OCI-M2 (cell line): ENCODE data around the gene AMZ1.
"Not testable (repeated sequence)": the region's sequence is repeated elsewhere in the genome, so short reads cannot be mapped to it uniquely, and the experiment has no call there.

ENCODE experiments used
- DNase-seq: peaks from one replicate; lab custom pipeline; 2025; ENCODE audit not compliant: unreplicated experiment; lab: John Stamatoyannopoulos, UW

Gene AMZ1

GRCh38 chr7:2738766-2739549, 51.0 kb downstream of the AMZ1 start:
- no peak for DNase-seq

- not testable (repeated sequence) for DNase-seq
These were observed 55.7 kb downstream of the AMZ1 start for GRCh38 chr7:2743523-2744185.

GRCh38 chr7:2748684-2749083, 60.7 kb downstream of the AMZ1 start:
- not testable (repeated sequence) for DNase-seq

- DNase-seq: no peak
These were observed 62.0 kb downstream of the AMZ1 start for GRCh38 chr7:2750004-2750407.

GRCh38 chr7:2751086-2751485, 63.1 kb downstream of the AMZ1 start:
- no peak for DNase-seq

- DNase-seq: no peak
These were observed 65.1 kb downstream of the AMZ1 start for GRCh38 chr7:2753148-2753547.

- DNase-seq: no peak
These were observed 66.1 kb downstream of the AMZ1 start for GRCh38 chr7:2754086-2754485.

- DNase-seq: no peak
These were observed 66.9 kb downstream of the AMZ1 start for GRCh38 chr7:2754912-2755311.

GRCh38 chr7:2755531-2755930, 67.5 kb downstream of the AMZ1 start:
- DNase-seq: no peak

GRCh38 chr7:2757361-2757903, 69.4 kb downstream of the AMZ1 start:
- DNase-seq: no peak

- peak; percentile 88 for DNase-seq
These were observed 70.1 kb downstream of the AMZ1 start for GRCh38 chr7:2757904-2758672.

GRCh38 chr7:2758673-2759616, 70.9 kb downstream of the AMZ1 start:
- no peak for DNase-seq

- no peak for DNase-seq
These were observed 71.7 kb downstream of the AMZ1 start for GRCh38 chr7:2759736-2760097.

GRCh38 chr7:2760098-2760889, 72.3 kb downstream of the AMZ1 start:
- DNase-seq: no peak

GRCh38 chr7:2761131-2761624, 73.2 kb downstream of the AMZ1 start:
- DNase-seq: no peak

- no peak for DNase-seq
These were observed 73.9 kb downstream of the AMZ1 start for GRCh38 chr7:2761801-2762497.

- DNase-seq: no peak
These were observed 75.6 kb downstream of the AMZ1 start for GRCh38 chr7:2763597-2763996.

GRCh38 chr7:2764621-2765020, 76.6 kb downstream of the AMZ1 start:
- no peak for DNase-seq
